Stimulated activated CD4-positive, alpha-beta T cell treated with anti-CD3 and anti-CD28 coated beads, Interleukin-2, amount 100 ng/mL, for 48 hours (primary cell): ENCODE measurements around the gene PJVK.

ENCODE experiments used
- DNase-seq, 2 donors: peaks; one replicate each; pipeline ENCODE4 v3.0.0-alpha.2; 2020

Gene PJVK

DNA sequence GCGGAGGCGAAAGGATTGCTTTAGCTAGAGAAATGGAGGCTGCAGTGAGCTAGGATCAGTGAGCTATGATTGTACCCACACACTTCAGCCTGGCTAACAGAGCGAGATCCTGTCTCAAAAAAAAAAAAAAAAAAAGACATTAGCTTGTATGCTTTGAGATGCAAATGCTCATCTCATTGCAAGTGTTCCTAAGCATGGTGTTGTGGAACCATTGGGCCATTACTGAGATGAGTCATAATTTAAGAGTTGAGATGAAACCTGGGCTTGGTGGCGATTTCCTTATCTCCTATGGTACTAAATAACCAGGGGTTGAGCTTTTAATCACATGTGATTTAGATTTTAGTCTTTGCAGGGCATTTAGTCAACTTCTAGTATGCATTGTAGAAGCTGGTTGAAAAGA lies 31.3 kb downstream of the PJVK start:
- no peak for DNase-seq

DNA sequence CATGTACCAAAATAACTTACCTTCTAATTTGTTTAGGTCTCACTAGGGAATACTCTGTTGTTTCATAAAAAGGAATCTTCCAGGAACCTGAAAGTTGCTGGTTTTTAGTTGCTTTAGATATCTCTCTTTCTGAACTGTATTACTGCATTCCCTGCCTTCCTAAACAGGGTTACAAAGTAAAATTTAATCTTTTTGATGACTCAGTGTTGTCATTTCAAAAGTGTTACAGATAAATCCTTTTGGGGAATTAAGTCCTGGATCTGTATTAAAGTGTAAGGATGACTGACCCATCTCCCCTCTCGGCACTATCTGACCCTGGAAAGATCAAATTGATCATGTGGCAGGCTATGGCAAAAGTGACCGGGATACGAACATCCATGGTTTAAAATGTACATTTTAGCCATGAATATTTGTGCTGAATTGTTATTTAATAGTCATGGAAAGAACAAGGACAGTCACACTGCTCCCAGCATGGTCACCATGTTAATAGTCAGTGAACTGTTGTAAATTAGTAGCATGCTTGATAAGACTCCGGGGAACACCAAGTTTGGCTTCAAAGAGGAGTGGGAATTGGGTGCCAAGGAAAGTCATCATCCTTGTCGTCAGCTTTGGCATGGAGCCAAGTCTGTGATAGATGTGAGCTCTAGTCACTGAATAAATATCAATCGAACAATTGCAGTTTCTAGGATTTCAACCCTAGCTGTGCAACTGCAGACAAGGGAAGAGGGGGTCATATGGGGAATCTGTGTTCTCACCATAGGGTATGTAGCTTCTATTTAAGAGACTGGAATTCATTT lies 33.3 kb downstream of the PJVK start:
- no peak for DNase-seq

DNA sequence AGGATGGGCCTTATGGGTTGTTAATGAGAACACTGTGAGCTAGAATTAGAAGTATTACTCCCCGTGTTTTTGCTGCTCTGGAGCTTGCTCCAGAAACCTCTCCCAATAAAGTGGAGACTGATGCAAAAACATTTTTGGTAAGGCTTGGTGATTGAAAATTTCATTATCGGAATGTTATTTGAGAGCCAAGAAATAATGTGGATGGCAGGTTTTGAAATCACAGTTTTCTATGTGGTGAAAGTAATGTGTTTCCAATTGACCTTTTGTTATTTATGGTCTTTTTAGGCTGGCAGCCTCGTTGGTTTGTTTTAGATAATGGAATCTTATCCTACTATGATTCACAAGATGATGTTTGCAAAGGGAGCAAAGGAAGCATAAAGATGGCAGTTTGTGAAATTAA lies 34.2 kb downstream of the PJVK start:
- no peak for DNase-seq

DNA sequence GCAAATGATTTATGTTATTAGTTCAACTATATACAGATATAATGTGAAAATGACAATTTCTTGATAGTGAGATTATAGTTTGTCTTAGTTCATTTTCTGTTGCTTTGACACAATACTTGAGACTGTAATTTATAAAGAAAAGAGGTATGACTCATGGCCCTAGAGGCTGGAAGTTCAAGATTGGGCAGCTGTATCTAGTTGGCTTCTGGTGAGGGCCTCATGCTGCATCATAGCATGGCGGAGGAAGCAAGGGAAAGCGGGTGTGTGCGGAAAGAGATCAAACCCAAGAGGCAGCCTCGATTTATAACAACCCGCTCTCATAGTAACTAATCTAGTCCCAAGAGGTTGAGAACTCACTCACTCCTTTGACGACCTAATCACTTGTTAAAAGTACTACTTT lies 40.4 kb downstream of the PJVK start:
- DNase-seq = no peak

DNA sequence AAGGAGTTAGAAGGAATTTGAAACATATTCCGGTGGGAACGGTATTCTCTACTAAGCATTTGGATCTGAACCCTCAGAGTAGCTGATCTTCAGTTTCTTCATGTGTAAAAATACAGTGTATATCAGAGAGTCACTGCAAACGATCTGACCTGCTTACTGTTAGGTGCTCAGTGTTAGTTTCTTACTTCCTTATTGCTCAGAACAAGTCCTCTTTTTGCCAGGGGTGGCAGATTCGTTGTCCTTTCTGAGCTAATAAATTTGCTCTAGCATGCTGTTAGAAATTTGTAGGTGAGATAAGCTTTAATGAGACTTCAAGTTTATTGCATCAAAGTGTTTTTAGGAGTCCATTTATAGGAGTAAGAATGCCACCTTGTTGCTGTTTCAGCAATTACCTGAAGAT lies 44.9 kb downstream of the PJVK start:
- DNase-seq = no peak

DNA sequence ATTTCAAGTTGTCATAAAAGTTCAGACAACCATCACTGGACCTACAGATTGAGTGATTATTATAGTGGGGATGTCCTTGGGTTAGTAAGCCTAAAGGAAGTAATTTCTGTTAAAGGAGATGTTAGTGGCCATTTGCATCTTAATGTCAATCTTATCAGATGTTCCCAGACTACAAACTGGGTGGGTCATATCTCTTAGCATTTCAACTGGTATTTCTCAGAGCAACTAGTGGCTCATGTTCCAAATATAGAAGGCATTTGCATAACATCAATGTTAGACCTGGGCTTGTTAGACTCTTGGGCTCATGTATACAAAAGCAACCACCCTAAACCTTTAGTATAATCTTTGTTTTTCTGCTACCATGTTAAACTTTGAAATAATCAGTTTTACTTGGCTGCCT lies 47.0 kb downstream of the PJVK start:
- no peak for DNase-seq

DNA sequence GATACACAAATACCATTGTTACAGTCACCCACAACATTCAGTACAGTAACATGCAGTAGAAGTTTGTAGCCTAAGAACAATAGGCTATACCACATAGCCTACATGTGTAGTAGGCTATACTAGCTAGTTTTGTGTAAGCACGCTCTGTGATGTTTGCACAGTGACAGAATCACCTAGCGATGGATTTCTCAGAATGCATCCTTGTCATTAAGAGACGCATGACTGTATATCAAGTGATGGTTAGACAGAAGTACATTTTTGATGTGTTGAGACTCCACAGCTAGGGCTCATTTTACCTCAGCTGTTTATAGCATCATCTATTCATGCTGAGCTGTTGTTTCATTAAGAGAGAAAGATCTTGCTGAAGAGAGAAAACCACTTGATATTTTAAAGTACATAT lies 48.5 kb downstream of the PJVK start:
- no peak for DNase-seq

DNA sequence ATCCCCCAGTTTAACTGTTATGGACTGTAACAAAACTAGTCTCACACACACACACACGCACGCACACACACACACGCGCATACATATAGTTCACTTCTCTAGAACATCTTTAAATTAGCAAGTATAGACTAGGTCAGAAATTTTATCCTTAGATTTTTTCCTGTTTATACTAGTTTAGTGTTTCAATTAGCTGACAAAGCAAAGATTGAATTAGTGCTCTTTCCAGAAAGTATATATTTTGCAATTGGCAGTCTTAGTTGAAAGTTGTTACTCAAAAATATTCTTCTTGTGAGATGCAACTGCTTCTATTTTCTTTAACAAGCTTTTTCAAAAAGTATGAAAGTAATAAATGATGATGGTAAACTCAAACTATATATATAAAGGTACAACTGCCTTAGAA lies 51.6 kb downstream of the PJVK start:
- no peak for DNase-seq

DNA sequence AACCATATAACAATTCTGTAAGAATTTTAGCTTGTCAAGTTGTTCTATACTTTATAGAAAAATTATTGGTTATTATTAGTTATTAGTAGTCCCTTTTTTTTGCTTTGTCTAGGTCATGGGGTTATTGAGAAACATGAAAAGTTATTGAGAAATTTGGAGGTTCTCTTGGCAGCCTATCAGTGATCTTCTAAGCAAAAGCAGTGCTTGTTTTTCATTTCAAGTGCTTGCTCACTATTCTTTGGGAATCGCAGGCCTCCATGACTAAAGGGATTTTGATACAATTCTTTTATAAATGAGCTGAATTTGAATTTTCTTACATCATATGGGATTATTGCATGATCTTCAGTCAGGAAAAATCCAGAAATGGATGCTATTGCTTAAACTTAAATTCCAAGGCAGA lies 54.9 kb downstream of the PJVK start:
- no peak for DNase-seq

DNA sequence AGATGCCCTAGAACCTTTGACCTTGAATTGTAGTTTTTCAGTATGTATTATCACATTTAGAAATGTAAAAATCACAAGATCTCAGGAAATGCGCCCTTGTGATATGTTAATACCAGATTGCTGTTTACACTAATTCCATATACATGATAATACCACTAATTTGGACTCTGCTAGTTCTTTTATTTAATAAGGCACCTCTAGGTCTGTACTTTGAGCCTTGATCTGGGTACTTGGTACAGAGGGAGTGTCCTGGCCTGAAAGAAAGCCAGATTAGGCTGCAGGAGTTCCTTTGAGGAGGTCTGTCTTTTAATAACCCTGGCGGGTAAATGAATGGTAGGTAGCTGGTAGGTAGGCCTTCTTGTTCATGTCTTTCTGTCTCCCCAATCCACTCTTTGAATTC lies 55.3 kb downstream of the PJVK start:
- no peak for DNase-seq

DNA sequence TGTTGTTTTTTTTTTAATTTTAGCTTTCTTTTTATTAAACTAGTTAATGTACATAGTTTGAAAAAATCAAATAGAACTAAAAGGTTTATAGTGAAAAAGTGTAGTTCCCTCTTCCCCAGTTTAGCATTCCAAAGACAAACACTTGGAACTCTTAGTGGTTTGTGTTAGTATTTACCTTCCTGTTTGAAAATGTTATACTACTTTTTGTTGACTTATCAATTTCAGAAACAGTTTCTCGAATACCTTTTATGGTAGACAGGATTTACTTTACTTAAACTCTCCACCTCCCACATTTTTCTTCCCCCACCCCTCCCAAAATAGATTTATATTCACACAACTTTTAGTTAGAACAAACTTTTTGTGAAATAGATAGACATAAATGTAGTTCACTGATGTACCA lies 55.8 kb downstream of the PJVK start:
- DNase-seq = no peak

DNA sequence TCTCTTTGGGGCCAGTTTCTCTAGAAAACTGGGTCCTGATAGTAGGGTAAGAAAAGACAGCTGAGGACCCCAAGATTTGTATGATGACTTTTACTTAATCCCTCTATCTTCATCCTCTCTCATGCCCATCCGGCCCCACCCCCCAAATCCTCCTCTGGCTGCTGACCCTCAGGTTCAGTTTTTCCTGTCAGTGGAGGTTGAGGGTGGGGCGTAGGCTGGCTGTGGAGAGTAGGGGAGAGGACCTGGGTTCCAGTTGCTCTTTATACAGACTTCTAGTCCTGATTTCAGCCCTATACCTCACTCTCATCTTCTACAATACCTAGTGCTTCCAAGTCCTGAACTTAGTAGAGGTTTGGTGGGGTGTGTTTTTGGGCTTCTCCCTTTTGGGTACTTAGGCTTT lies 57.5 kb downstream of the PJVK start:
- no peak for DNase-seq

DNA sequence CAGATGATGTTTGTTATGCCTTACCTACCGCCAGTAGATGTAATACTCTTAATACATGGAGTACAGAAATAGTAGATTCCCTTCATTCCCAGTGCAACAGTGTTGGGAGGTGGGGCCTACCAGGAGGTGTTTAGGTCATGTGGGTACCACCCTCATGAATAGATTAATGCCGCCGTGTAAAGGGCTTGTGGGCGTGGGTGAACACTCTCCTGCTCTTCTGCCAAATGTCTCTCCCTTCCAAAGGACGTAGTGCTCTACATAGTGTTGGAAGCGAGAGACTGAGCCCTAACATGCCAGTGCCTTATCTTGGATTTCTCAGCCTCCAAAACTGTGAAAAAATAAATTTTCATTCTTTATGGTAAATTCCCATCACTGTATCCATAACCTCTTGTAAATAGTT lies 59.2 kb downstream of the PJVK start:
- DNase-seq = no peak
